CD8-positive, alpha-beta memory T cell (primary cell): ENCODE results near the gene KRTAP1-1. TPM values are rescaled to one million over a fixed set of nuclear protein-coding genes. Genes with fewer than 3 reads are reported as not detected.

Experiments used
- CTCF ChIA-PET: fragments of 350-600 bp; sonication (Branson Sonifier 250); formaldehyde crosslinking; loops from one replicate; lab custom pipeline; 2021; ENCODE audit warnings: antibody characterized with exemption; lab: Charles Lee
- POLR2A ChIA-PET: fragments of 350-600 bp; sonication (Branson Sonifier 250); formaldehyde crosslinking; loops from one replicate; lab custom pipeline; 2021; ENCODE audit warnings: antibody characterized with exemption; lab: Charles Lee
- DNase-seq, 5 donors: peaks; one replicate each; pipeline versions ENCODE4 v3.0.0 to v3.0.0-alpha.2; 2020 to 2022; ENCODE audit warnings: mixed read lengths in 1 of 5
- H3K27ac ChIP-seq: one replicate; pipeline ENCODE4 v1.7.0; 2013; ENCODE audit warnings: low read depth, mild to moderate bottlenecking, low read length, moderate library complexity
- H3K27me3 ChIP-seq: 2 replicates; pipeline ENCODE4 v1.7.0; 2013; ENCODE audit warnings: low read length, mild to moderate bottlenecking; ENCODE audit not compliant: insufficient read depth, poor library complexity, severe bottlenecking
- H3K36me3 ChIP-seq: 2 replicates; pipeline ENCODE4 v1.7.0; 2013; ENCODE audit warnings: mild to moderate bottlenecking, low read length, moderate library complexity; ENCODE audit not compliant: insufficient read depth
- H3K4me1 ChIP-seq: 2 replicates; pipeline ENCODE4 v1.7.0; 2013; ENCODE audit warnings: mild to moderate bottlenecking, low read length, moderate library complexity; ENCODE audit not compliant: insufficient read depth
- H3K4me3 ChIP-seq: 2 replicates; pipeline ENCODE4 v1.7.0; 2013; ENCODE audit warnings: mild to moderate bottlenecking, low read length
- H3K9me3 ChIP-seq: 2 replicates; pipeline ENCODE4 v1.7.0; 2013; ENCODE audit warnings: mild to moderate bottlenecking, low read length
- H3K27ac Mint-ChIP-seq, 8 donors: one replicate each; pipeline ENCODE4 v1.8.0; 2020 to 2021; ENCODE audit warnings: mixed read lengths in 8 of 8, mild to moderate bottlenecking in 6 of 8, inconsistent platforms in 3 of 8, moderate library complexity in 3 of 8
- H3K27me3 Mint-ChIP-seq, 2 donors: one replicate each; pipeline ENCODE4 v1.8.0; 2020 to 2021; ENCODE audit warnings: mixed read lengths in 2 of 2, mild to moderate bottlenecking in 1 of 2, moderate library complexity in 1 of 2
- H3K36me3 Mint-ChIP-seq, 3 donors: one replicate each; pipeline ENCODE4 v1.8.0; 2020 to 2021; ENCODE audit warnings: mixed read lengths in 3 of 3, inconsistent platforms in 1 of 3, mild to moderate bottlenecking in 1 of 3
- H3K4me1 Mint-ChIP-seq, 3 donors: one replicate each; pipeline ENCODE4 v1.8.0; 2020 to 2021; ENCODE audit warnings: mixed read lengths in 3 of 3, inconsistent platforms in 1 of 3, mild to moderate bottlenecking in 1 of 3
- H3K4me3 Mint-ChIP-seq, 7 donors: one replicate each; pipeline ENCODE4 v1.8.0; 2020 to 2021; ENCODE audit warnings: mixed read lengths in 7 of 7, mild to moderate bottlenecking in 6 of 7, moderate library complexity in 4 of 7, inconsistent platforms in 2 of 7
- H3K9me3 Mint-ChIP-seq, 5 donors: one replicate each; pipeline ENCODE4 v1.8.0; 2020 to 2022; ENCODE audit warnings: mixed read lengths in 5 of 5, mild to moderate bottlenecking in 3 of 5, moderate library complexity in 2 of 5, inconsistent platforms in 1 of 5
- polyA plus RNA-seq: library from polyadenylated mRNA; unstranded; fragments of 300-500 nt; fragmentation: Illumina TruSeq; gene quantifications from one replicate; pipeline ENCODE4 v1.2.3, GENCODE V29; 2021
- total RNA-seq, 2 experiments: library from RNA; stranded (reverse); gene quantifications; one replicate each; pipeline ENCODE4 v1.2.3, GENCODE V29; 2021

Gene KRTAP1-1
- total and polyA plus RNA-seq, 3 experiments from 2014 or later: not detected

GRCh38 chr17:41029633-41030245, 11.5 kb downstream of the KRTAP1-1 start, which contains the start of gene KRTAP1-4:
Gene KRTAP1-4 (minus strand): TSS chr17:41030195. CDS start chr17:41030078, 117 bp downstream.
- ChIA-PET POLR2A (interaction anchor here (0.6 kb wide), 1 partner anchor 512 kb away, joined by 4 read pairs; no protein-coding TSS in a partner anchor), CTCF (no interaction called here)
- Histone ChIP-seq H3K27me3 (no peaks in the 10 kb centered on the region), H3K4me1 (no peaks in the 10 kb centered on the region), H3K9me3 (no peaks in the 10 kb centered on the region), H3K4me3 (no peak within 1 kb of the TSS), H3K36me3 (no peaks in the 10 kb centered on the region), H3K27ac (no peak within 1 kb of the TSS)
- Mint-ChIP-seq H3K4me1 (no peaks in the 10 kb centered on the region), H3K36me3 (no peaks in the 10 kb centered on the region), H3K9me3 (no peaks in the 10 kb centered on the region), H3K4me3 (no peak within 1 kb of the TSS), H3K27me3 (peaks cover 11 to 65% of the 10 kb centered on the region in 2 donors), H3K27ac (no peak within 1 kb of the TSS)
- no peak for DNase-seq

GRCh38 chr17:41026715-41027471, 14.4 kb downstream of the KRTAP1-1 start, which contains the start of gene KRTAP1-5:
Gene KRTAP1-5 (minus strand): TSS chr17:41027208. CDS start chr17:41027155, 53 bp downstream.
- peaks cover 12 to 78% of the 10 kb centered on the region in 2 donors for H3K27me3 Mint-ChIP-seq
- ChIA-PET CTCF (no interaction called here), POLR2A (no interaction called here)
- Histone ChIP-seq H3K27ac (no peak within 1 kb of the TSS), H3K4me3 (no peak within 1 kb of the TSS), H3K4me1 (no peaks in the 10 kb centered on the region), H3K36me3 (no peaks in the 10 kb centered on the region), H3K27me3 (no peaks in the 10 kb centered on the region), H3K9me3 (no peaks in the 10 kb centered on the region)
- no peaks in the 10 kb centered on the region for H3K9me3 Mint-ChIP-seq
- no peak within 1 kb of the TSS for H3K4me3 Mint-ChIP-seq
- DNase-seq: no peak
- H3K36me3 Mint-ChIP-seq: peaks cover 0 to 4% (median 0%) of the 10 kb centered on the region in 3 donors
- H3K27ac Mint-ChIP-seq: no peak within 1 kb of the TSS
- H3K4me1 Mint-ChIP-seq: no peaks in the 10 kb centered on the region

GRCh38 chr17:41024697-41025096, 16.6 kb downstream of the KRTAP1-1 start:
- no peak overlapping the region for H3K27ac Mint-ChIP-seq
- H3K9me3 Mint-ChIP-seq: no peaks in the 10 kb centered on the region
- H3K9me3 ChIP-seq: no peaks in the 10 kb centered on the region
- POLR2A ChIA-PET: no interaction called here
- no peak overlapping the region for H3K4me3 Mint-ChIP-seq
- no peaks in the 10 kb centered on the region for H3K36me3 ChIP-seq
- no peaks in the 10 kb centered on the region for H3K27me3 ChIP-seq
- no peak for DNase-seq
- H3K27ac ChIP-seq: no peak overlapping the region
- H3K4me1 ChIP-seq: no peaks in the 10 kb centered on the region
- peaks cover 0 to 12% (median 0%) of the 10 kb centered on the region in 3 donors for H3K36me3 Mint-ChIP-seq
- peaks cover 8 to 69% of the 10 kb centered on the region in 2 donors for H3K27me3 Mint-ChIP-seq
- no peak overlapping the region for H3K4me3 ChIP-seq
- CTCF ChIA-PET: no interaction called here
- no peaks in the 10 kb centered on the region for H3K4me1 Mint-ChIP-seq

- Histone ChIP-seq H3K4me1 (no peaks in the 10 kb centered on the region), H3K36me3 (no peaks in the 10 kb centered on the region), H3K4me3 (no peak overlapping the region), H3K27ac (no peak overlapping the region), H3K9me3 (no peaks in the 10 kb centered on the region), H3K27me3 (no peaks in the 10 kb centered on the region)
- H3K27me3 Mint-ChIP-seq: peaks cover 3 to 47% of the 10 kb centered on the region in 2 donors
- no peak for DNase-seq
- no peak overlapping the region for H3K4me3 Mint-ChIP-seq
- peaks cover 0 to 12% (median 2%) of the 10 kb centered on the region in 3 donors for H3K36me3 Mint-ChIP-seq
- H3K9me3 Mint-ChIP-seq: no peaks in the 10 kb centered on the region
- CTCF ChIA-PET: no interaction called here
- POLR2A ChIA-PET: no interaction called here
- H3K4me1 Mint-ChIP-seq: no peaks in the 10 kb centered on the region
- no peak overlapping the region for H3K27ac Mint-ChIP-seq
Measured at GRCh38 chr17:41020336-41020735, 20.9 kb downstream of the KRTAP1-1 start.

GRCh38 chr17:41019415-41019814, 21.8 kb downstream of the KRTAP1-1 start:
- Histone ChIP-seq H3K9me3 (no peaks in the 10 kb centered on the region), H3K27ac (no peak overlapping the region), H3K27me3 (no peaks in the 10 kb centered on the region), H3K36me3 (no peaks in the 10 kb centered on the region), H3K4me3 (no peak overlapping the region), H3K4me1 (no peaks in the 10 kb centered on the region)
- Mint-ChIP-seq H3K27me3 (peaks cover 3 to 45% of the 10 kb centered on the region in 2 donors), H3K36me3 (peaks cover 0 to 12% (median 2%) of the 10 kb centered on the region in 3 donors), H3K4me3 (no peak overlapping the region), H3K9me3 (no peaks in the 10 kb centered on the region), H3K4me1 (no peaks in the 10 kb centered on the region), H3K27ac (no peak overlapping the region)
- POLR2A ChIA-PET: interaction anchor here (0.6 kb wide), 1 partner anchor 695 kb away, joined by 4 read pairs; no protein-coding TSS in a partner anchor
- no peak for DNase-seq
- CTCF ChIA-PET: no interaction called here

GRCh38 chr17:41018541-41018940, 22.7 kb downstream of the KRTAP1-1 start:
- peaks cover 0 to 12% (median 2%) of the 10 kb centered on the region in 3 donors for H3K36me3 Mint-ChIP-seq
- H3K27me3 ChIP-seq: no peaks in the 10 kb centered on the region
- no peaks in the 10 kb centered on the region for H3K9me3 Mint-ChIP-seq
- no peak overlapping the region for H3K27ac ChIP-seq
- peaks cover 3 to 36% of the 10 kb centered on the region in 2 donors for H3K27me3 Mint-ChIP-seq
- H3K36me3 ChIP-seq: no peaks in the 10 kb centered on the region
- H3K4me3 Mint-ChIP-seq: no peak overlapping the region
- no peak overlapping the region for H3K4me3 ChIP-seq
- no peak for DNase-seq
- no peaks in the 10 kb centered on the region for H3K4me1 ChIP-seq
- CTCF ChIA-PET: no interaction called here
- H3K4me1 Mint-ChIP-seq: no peaks in the 10 kb centered on the region
- no peak overlapping the region for H3K27ac Mint-ChIP-seq
- no peaks in the 10 kb centered on the region for H3K9me3 ChIP-seq
- POLR2A ChIA-PET: no interaction called here

GRCh38 chr17:41016578-41017215, 24.6 kb downstream of the KRTAP1-1 start:
- ChIA-PET POLR2A (no interaction called here), CTCF (no interaction called here)
- no peaks in the 10 kb centered on the region for H3K4me1 ChIP-seq
- peak overlapping the region in 1 of 8 donors; percentile 5 for H3K27ac Mint-ChIP-seq
- H3K27me3 ChIP-seq: no peaks in the 10 kb centered on the region
- no peaks in the 10 kb centered on the region for H3K9me3 Mint-ChIP-seq
- no peaks in the 10 kb centered on the region for H3K36me3 ChIP-seq
- peaks cover 0 to 25% of the 10 kb centered on the region in 2 donors for H3K27me3 Mint-ChIP-seq
- no peaks in the 10 kb centered on the region for H3K4me1 Mint-ChIP-seq
- H3K4me3 Mint-ChIP-seq: no peak overlapping the region
- no peak for DNase-seq
- peaks cover 0 to 6% (median 2%) of the 10 kb centered on the region in 3 donors for H3K36me3 Mint-ChIP-seq
- H3K4me3 ChIP-seq: no peak overlapping the region
- H3K27ac ChIP-seq: no peak overlapping the region
- no peaks in the 10 kb centered on the region for H3K9me3 ChIP-seq

- Histone ChIP-seq H3K36me3 (no peaks in the 10 kb centered on the region), H3K9me3 (no peaks in the 10 kb centered on the region), H3K27me3 (no peaks in the 10 kb centered on the region), H3K27ac (no peak overlapping the region), H3K4me1 (no peaks in the 10 kb centered on the region), H3K4me3 (no peak overlapping the region)
- Mint-ChIP-seq H3K4me1 (no peaks in the 10 kb centered on the region), H3K4me3 (no peak overlapping the region), H3K27ac (no peak overlapping the region), H3K9me3 (no peaks in the 10 kb centered on the region), H3K36me3 (peaks cover 0 to 2% (median 0%) of the 10 kb centered on the region in 3 donors), H3K27me3 (peaks cover 0 to 18% of the 10 kb centered on the region in 2 donors)
- ChIA-PET CTCF (no interaction called here), POLR2A (no interaction called here)
- DNase-seq: no peak
Measured at GRCh38 chr17:41015454-41015853, 25.8 kb downstream of the KRTAP1-1 start.
